IMR-90 (cell line): ENCODE results near the gene PLA2G15. TPM values are rescaled to one million over a fixed set of nuclear protein-coding genes. Genes with fewer than 3 reads are reported as not detected.

Experiments used
- ATAC-seq: fragments of 200-7000 bp; cut with Tn5 transposase; 2 replicates; pipeline ENCODE4 v1.9.1; 2020; ENCODE audit warnings: low read depth, mild to moderate bottlenecking, moderate library complexity
- BruUV-seq: library from RNA; stranded (reverse); fragments of 400-500 nt; replicated peaks from 2 replicates; lab custom pipeline; 2021; lab: Mats Ljungman, UMichigan
- CTCF ChIA-PET: fragments of 300-600 bp; formaldehyde crosslinking; extraction: SDS; loops from one replicate; lab custom pipeline; 2021; ENCODE audit warnings: antibody characterized with exemption; lab: Yijun Ruan, JAX
- POLR2A ChIA-PET: fragments of 300-600 bp; sonication (Branson Sonifier 250); formaldehyde crosslinking; loops from one replicate; lab custom pipeline; 2022; ENCODE audit warnings: antibody characterized with exemption; ENCODE audit not compliant: unreplicated experiment; lab: Charles Lee
- DNase-seq: peaks from one replicate; pipeline ENCODE4 v3.0.0; 2013
- H2AFZ ChIP-seq: replicated peaks from 2 replicates; pipeline ENCODE3; 2013; ENCODE audit warnings: low read length, mild to moderate bottlenecking; ENCODE audit not compliant: poor library complexity
- H2AK5ac ChIP-seq: 2 replicates; pipeline ENCODE4 v1.6.1; 2013; ENCODE audit warnings: low read depth, low read length, inconsistent platforms
- H2AK9ac ChIP-seq: replicated peaks from 2 replicates; pipeline ENCODE3; 2013; ENCODE audit warnings: mild to moderate bottlenecking, low read depth, low read length, moderate library complexity; ENCODE audit not compliant: poor library complexity
- H2BK120ac ChIP-seq: 2 replicates; pipeline ENCODE4 v1.6.1; 2013; ENCODE audit warnings: low read depth, low read length, inconsistent platforms
- H2BK15ac ChIP-seq: 3 replicates; pipeline ENCODE4 v1.6.1; 2013; ENCODE audit warnings: low read depth, low read length, inconsistent platforms
- H2BK20ac ChIP-seq: 2 replicates; pipeline ENCODE4 v1.6.1; 2013; ENCODE audit warnings: low read depth, mild to moderate bottlenecking, inconsistent platforms, low read length, moderate library complexity
- H2BK5ac ChIP-seq: 2 replicates; pipeline ENCODE4 v1.6.1; 2013; ENCODE audit warnings: mild to moderate bottlenecking, low read depth, low read length, inconsistent platforms; ENCODE audit not compliant: poor library complexity, severe bottlenecking
- H3K14ac ChIP-seq: replicated peaks from 2 replicates; pipeline ENCODE4 v1.6.1; 2013; ENCODE audit warnings: low read depth, low read length, inconsistent platforms
- H3K18ac ChIP-seq: 2 replicates; pipeline ENCODE4 v1.6.1; 2013; ENCODE audit warnings: low read depth, low read length, control low read depth
- H3K23ac ChIP-seq: 2 replicates; pipeline ENCODE4 v1.6.1; 2013; ENCODE audit warnings: low read depth, low read length, inconsistent platforms
- H3K27ac ChIP-seq: 2 replicates; pipeline ENCODE4 v1.5.1; 2013; ENCODE audit warnings: mild to moderate bottlenecking, control low read depth, low read length; ENCODE audit not compliant: insufficient read depth
- H3K27me3 ChIP-seq: 2 replicates; pipeline ENCODE4 v1.6.1; 2013; ENCODE audit warnings: low read length; ENCODE audit not compliant: control insufficient read depth, insufficient read depth
- H3K36me3 ChIP-seq: 2 replicates; pipeline ENCODE4 v1.6.1; 2013; ENCODE audit warnings: low read length, mixed read lengths; ENCODE audit not compliant: control insufficient read depth, insufficient read depth
- H3K4ac ChIP-seq: 2 replicates; pipeline ENCODE4 v1.6.1; 2013; ENCODE audit warnings: low read depth, low read length, inconsistent platforms
- H3K4me1 ChIP-seq: 2 replicates; pipeline ENCODE4 v1.6.1; 2013; ENCODE audit warnings: low read length, mixed read lengths; ENCODE audit not compliant: control insufficient read depth, insufficient read depth
- H3K4me2 ChIP-seq: 2 replicates; pipeline ENCODE4 v1.6.1; 2013; ENCODE audit warnings: low read depth, mild to moderate bottlenecking, control low read depth, low read length, moderate library complexity
- H3K4me3 ChIP-seq: 2 replicates; pipeline ENCODE4 v1.5.1; 2013; ENCODE audit warnings: low read depth, mild to moderate bottlenecking, control low read depth, low read length, moderate library complexity; ENCODE audit not compliant: insufficient read depth
- H3K56ac ChIP-seq: 2 replicates; pipeline ENCODE4 v1.6.1; 2013; ENCODE audit warnings: low read length, inconsistent platforms; ENCODE audit not compliant: insufficient read depth; ENCODE audit errors: extremely low read depth
- H3K79me1 ChIP-seq, 2 experiments: 2 replicates each; pipeline ENCODE4 v1.6.1; 2013; ENCODE audit warnings: low read length in 2 of 2, inconsistent platforms in 1 of 2, low read depth in 1 of 2
- H3K9ac ChIP-seq: 2 replicates; pipeline ENCODE4 v1.6.1; 2013; ENCODE audit warnings: low read depth, low read length, control low read depth
- H3K9me1 ChIP-seq: 2 replicates; pipeline ENCODE4 v1.6.1; 2013; ENCODE audit warnings: low read length, inconsistent platforms; ENCODE audit not compliant: insufficient read depth
- H3K9me3 ChIP-seq: 2 replicates; pipeline ENCODE4 v1.6.1; 2013; ENCODE audit warnings: low read length; ENCODE audit not compliant: control insufficient read depth, insufficient read depth
- H4K20me1 ChIP-seq: 2 replicates; pipeline ENCODE4 v1.6.1; 2013; ENCODE audit warnings: low read length, inconsistent platforms; ENCODE audit not compliant: insufficient read depth
- H4K5ac ChIP-seq: 2 replicates; pipeline ENCODE4 v1.6.1; 2013; ENCODE audit warnings: mild to moderate bottlenecking, low read depth, low read length, control low read depth
- H4K8ac ChIP-seq, 2 experiments: 2 replicates each; pipeline ENCODE4 v1.6.1; 2013; ENCODE audit warnings: low read depth in 2 of 2, low read length in 2 of 2, control low read depth in 1 of 2, inconsistent platforms in 1 of 2
- H4K91ac ChIP-seq: 2 replicates; pipeline ENCODE4 v1.6.1; 2013; ENCODE audit warnings: low read depth, low read length, inconsistent platforms; ENCODE audit not compliant: insufficient read depth
- NFE2L2 ChIP-seq: fragments of 150-350 bp; IDR thresholded peaks from 2 replicates; pipeline ENCODE4 v1.6.1; 2016; ENCODE audit warnings: low read depth, mild to moderate bottlenecking, low read length
- WGBS, 2 experiments: methylation state at CpG; one replicate each; pipeline versions ENCODE4 v1.1.5 to v1.1.7; 2013; ENCODE audit warnings: missing lambda C conversion rate in 2 of 2; ENCODE audit not compliant: insufficient read length in 1 of 2; ENCODE audit errors: extremely low coverage in 2 of 2; 5-methylcytosine and 5-hydroxymethylcytosine counted together
- dilution Hi-C: fragments of 300-500 bp; cut with HindIII; formaldehyde crosslinking; loops from one replicate; pipeline ENCODE4 v1.14.3; 2018; ENCODE audit warnings: low sequenced_read_pairs; ENCODE audit not compliant: unreplicated experiment
- in situ Hi-C: fragments of 300-500 bp; cut with MboI; formaldehyde crosslinking; loops from 3 replicates; pipeline ENCODE4 v1.14.3; 2019; ENCODE audit warnings: low sequenced_read_pairs, inconsistent platforms, mixed read lengths
- intact Hi-C: fragments of 100-400 bp; cut with micrococcal nuclease; formaldehyde crosslinking; loops from 2 replicates; pipeline ENCODE4 v1.10.0; 2022
- polyA plus RNA-seq, 3 experiments: library from polyadenylated mRNA; depleted of rRNA; stranded (reverse); fragments of >200 nt; gene quantifications; 2 replicates each; pipeline ENCODE4 v1.2.3, GENCODE V29; 2012; ENCODE audit warnings: low replicate concordance in 1 of 3
- total RNA-seq: library from RNA; depleted of rRNA; stranded (reverse); fragments of >200 nt; gene quantifications from 2 replicates; pipeline ENCODE4 v1.2.3, GENCODE V29; 2012

PLA2G15 gene
- total and polyA plus RNA-seq, 2 of the 4 experiments (the other 2 are of a cell fraction), result 19.5 to 31.7 TPM

- Histone ChIP-seq H4K8ac (no peak overlapping the region), H3K79me1 (peaks cover 16 to 70% of the 10 kb centered on the region in 2 experiments; a peak in 3 of 4 replicates), H3K4me1 (peaks cover 2% of the 10 kb centered on the region; the same call in 1 of the 2 replicates), H2BK5ac (no peak overlapping the region), H2AK5ac (no peak overlapping the region), H3K4me2 (no peak overlapping the region), H2AFZ (no peak overlapping the region), H2BK120ac (no peak overlapping the region), H3K27ac (no peak overlapping the region), H3K4ac (no peak overlapping the region), H4K20me1 (peaks cover 55% of the 10 kb centered on the region), H3K9ac (no peak overlapping the region), H3K56ac (no peak overlapping the region), H2BK20ac (no peak overlapping the region), H3K4me3 (no peak overlapping the region), H2BK15ac (no peak overlapping the region), H2AK9ac (no peak overlapping the region), H3K18ac (no peak overlapping the region), H3K36me3 (peaks cover 31% of the 10 kb centered on the region), H3K14ac (no peak overlapping the region), H4K91ac (no peak overlapping the region), H3K9me1 (peaks cover 11% of the 10 kb centered on the region; the same call in 1 of the 2 replicates), H3K23ac (no peak overlapping the region), H3K9me3 (no peaks in the 10 kb centered on the region), H4K5ac (no peak overlapping the region), H3K27me3 (no peaks in the 10 kb centered on the region)
- BruUV-seq, result no TSS peak
- TF ChIP-seq NFE2L2, result no peak
- ChIA-PET POLR2A (no interaction called here), CTCF (interaction anchor here (0.7 to 0.9 kb wide), 2 partner anchors 12 to 44 kb away, joined by 4 to 5 read pairs; partner anchors contain the start of gene SLC7A6)
- dilution Hi-C loops, result no loop called here
- DNase-seq (no peak), ATAC-seq (no peak)
- WGBS, 2 experiments, result no CpG with 5 or more reads among the region's 3 CpGs
- intact Hi-C loops, result no loop called here
- in situ Hi-C loops, result no loop called here
Observed at GRCh38 chr16:68276223-68276622, 31.1 kb downstream of the PLA2G15 start.
